ENCODE results near the gene PGM5.
"Not testable (repeated sequence)": the region's sequence is repeated elsewhere in the genome, so short reads cannot be mapped to it uniquely, and the experiment has no call there.

- TF ChIP-seq EZH2 (IDR thresholded peaks at IDR 0.05; ENCODE audit: insufficient read depth, poor library complexity, severe bottlenecking) = not testable (repeated sequence)
- 0 out of 2 replicates have a peak, but pooled peaks have one; percentile 47 for TF ChIP-seq EZH2phosphoT487 (IDR thresholded peaks at IDR 0.05; ENCODE audit: insufficient read depth, low read depth)
Measured at GRCh38 chr9:68397095-68397423, 40.6 kb downstream of the PGM5 start.
